ENCODE measurements around the gene KRAS.

GRCh38 chr12:25184132-25184531 lies 66.6 kb downstream of the KRAS start:
- TF ChIP-seq CTCF (IDR thresholded peaks at IDR 0.05) (no peak), POLR2A (IDR thresholded peaks at IDR 0.05; ENCODE audit: low read depth) (no peak), EP300 (IDR thresholded peaks at IDR 0.05) (no peak), POLR2AphosphoS5 (IDR thresholded peaks at IDR 0.05) (no peak)
